ENCODE results near the gene CCL19.

GRCh38 chr9:34710023-34710422, 18.9 kb upstream of the CCL19 start, which contains the start of gene CCL21:
- TF ChIP-seq CTCF (IDR thresholded peaks at IDR 0.05) (no peak), REST (IDR thresholded peaks at IDR 0.05; ENCODE audit: insufficient read depth in 1 of 2, low read depth in 2 of 2, low read length in 1 of 2) (no peak), SIN3A (IDR thresholded peaks at IDR 0.05; ENCODE audit: borderline replicate concordance, insufficient read depth, low read depth, low read length) (no peak), TCF7L2 (IDR thresholded peaks at IDR 0.05; ENCODE audit: low read depth, low read length) (no peak)

All from Panc1 (cell line).